Raji (cell line): Measurements from ENCODE around the gene DISP2.

Source experiments
- POLR2A ChIP-seq: IDR thresholded peaks from 2 replicates; pipeline ENCODE4 v1.6.1; 2011; ENCODE audit warnings: low read depth, low read length, control low read depth; ENCODE audit not compliant: insufficient read depth

Gene DISP2, protein sequence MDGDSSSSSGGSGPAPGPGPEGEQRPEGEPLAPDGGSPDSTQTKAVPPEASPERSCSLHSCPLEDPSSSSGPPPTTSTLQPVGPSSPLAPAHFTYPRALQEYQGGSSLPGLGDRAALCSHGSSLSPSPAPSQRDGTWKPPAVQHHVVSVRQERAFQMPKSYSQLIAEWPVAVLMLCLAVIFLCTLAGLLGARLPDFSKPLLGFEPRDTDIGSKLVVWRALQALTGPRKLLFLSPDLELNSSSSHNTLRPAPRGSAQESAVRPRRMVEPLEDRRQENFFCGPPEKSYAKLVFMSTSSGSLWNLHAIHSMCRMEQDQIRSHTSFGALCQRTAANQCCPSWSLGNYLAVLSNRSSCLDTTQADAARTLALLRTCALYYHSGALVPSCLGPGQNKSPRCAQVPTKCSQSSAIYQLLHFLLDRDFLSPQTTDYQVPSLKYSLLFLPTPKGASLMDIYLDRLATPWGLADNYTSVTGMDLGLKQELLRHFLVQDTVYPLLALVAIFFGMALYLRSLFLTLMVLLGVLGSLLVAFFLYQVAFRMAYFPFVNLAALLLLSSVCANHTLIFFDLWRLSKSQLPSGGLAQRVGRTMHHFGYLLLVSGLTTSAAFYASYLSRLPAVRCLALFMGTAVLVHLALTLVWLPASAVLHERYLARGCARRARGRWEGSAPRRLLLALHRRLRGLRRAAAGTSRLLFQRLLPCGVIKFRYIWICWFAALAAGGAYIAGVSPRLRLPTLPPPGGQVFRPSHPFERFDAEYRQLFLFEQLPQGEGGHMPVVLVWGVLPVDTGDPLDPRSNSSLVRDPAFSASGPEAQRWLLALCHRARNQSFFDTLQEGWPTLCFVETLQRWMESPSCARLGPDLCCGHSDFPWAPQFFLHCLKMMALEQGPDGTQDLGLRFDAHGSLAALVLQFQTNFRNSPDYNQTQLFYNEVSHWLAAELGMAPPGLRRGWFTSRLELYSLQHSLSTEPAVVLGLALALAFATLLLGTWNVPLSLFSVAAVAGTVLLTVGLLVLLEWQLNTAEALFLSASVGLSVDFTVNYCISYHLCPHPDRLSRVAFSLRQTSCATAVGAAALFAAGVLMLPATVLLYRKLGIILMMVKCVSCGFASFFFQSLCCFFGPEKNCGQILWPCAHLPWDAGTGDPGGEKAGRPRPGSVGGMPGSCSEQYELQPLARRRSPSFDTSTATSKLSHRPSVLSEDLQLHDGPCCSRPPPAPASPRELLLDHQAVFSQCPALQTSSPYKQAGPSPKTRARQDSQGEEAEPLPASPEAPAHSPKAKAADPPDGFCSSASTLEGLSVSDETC (N-terminal part only)

DNA sequence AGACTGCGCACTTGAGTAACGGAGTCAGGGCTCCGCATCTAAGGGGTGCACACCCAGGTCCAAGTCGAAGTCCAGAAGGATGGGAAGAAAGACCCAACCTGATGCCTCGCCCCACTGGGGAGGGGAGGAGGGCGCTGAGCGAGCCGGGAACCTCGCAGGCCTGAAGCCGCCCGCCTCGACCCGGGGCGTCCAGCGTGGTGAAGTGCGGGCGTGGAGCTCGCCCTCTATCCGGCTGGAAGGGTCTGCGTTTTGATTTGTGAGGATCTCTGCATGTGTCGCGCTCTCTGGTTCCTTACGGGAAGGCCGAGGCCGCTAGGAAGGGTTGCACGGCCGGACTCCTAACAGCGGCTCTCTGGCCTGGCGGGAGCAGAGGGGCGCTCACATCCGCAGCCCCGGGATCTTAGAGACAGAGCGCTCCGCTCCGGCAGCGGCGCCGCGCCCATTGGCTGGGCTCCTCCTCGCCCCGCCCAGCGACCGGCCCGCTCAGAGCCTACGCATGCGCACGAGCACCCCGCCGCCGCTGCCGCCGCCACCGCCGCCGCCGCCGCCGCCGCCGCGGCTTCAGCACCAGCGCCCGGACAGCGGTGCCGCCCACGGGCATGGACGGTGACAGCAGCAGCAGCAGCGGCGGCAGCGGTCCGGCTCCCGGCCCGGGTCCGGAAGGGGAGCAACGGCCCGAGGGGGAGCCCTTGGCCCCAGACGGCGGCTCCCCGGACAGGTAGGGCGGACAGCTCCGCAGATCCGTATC, at the start of gene DISP2:
DISP2 (plus strand) TSS at position 497 of the 748 bp plus-strand sequence; CDS start at position 600, 103 bp downstream.
- peak; percentile 58 for TF ChIP-seq POLR2A

DNA sequence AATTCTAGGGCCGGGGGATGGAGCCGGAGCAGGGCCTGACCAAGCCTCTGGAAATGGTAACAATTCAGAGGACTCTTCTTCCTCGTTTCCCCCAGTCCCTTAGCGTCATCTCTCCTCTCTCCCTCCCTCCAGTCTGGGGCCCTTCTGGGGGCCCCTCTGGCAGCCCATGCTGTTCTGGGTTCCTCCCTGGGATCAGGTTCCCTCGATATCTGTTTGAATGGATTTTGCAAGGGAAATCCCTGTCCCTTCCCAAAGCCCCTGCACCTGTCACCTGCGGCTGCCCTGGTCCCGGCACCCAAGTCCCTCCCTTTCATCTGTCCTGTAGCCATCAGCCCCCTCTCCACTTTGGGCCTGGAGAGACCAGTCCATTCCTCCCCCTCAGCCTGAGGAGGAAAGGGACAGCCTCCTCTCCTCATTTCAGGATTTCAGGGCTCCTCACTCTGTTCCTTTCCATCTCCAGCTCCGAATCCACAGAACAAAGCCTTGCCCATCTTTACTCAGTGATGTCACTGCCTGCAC, 48.6 kb upstream of the DISP2 start:
- no peak for TF ChIP-seq POLR2A

DNA sequence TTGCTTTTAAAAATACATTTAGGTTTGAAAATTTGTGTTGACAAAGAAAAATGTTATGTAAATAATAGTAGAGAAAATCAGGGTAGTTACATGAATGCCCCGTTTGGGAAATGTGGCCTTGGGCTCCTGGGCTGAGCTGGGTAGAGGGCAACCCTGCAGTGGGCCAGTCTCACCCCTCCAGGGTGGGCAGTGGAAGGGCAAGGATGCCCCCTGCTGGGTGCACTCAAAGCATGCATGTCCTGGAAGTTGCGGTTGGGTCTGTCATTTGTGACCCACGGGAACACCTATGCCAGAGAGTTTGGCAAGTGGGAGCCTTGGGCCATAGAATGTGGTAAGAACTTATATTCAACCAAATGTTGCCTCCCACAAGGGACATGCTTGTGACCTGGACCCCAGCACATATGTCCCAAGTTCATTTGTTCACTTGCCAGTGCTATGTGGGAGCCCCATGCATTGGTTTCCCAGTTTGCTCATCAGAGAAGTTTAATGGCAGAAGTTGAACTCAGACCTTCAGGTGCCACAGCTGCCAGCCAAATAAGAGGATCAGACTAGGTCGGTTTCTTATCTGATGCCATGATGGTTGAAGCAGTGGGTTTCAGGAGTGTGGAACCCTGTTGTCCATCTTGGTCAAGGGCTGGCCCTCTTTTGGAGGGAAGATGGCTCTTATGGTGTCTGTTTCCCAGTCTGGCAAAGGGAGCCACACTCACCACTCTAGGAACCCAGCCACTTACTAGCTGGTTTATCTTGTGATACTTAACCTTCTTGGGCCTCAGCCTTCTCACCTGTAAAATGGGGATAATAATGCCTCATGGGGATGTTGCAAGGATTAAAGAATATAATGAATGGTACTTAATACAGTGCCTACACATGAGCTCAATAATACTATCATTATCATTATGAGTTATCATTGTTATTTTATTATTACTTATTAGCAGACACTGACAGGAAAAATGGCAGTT, 47.7 kb upstream of the DISP2 start:
- no peak for TF ChIP-seq POLR2A

DNA sequence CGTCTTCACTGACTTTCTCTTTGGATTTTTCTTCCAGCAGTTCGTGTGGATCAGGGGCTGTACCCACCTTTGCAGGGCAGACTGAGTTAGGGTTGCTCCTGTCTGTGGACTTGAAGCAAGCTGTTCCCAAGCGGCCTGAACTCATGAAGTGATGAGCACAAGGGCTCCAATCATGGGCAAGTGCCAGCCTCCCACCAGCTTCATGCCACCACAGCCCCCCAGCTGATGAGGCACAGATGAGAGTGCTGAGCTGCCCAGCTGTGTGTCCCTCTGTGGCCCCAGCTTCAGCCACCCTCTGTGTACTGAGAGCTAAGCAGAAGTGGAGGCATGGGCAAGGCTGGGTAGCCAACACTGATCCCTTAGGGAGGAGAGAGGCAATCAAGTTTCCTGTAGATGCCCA, 47.0 kb upstream of the DISP2 start:
- no peak for TF ChIP-seq POLR2A

DNA sequence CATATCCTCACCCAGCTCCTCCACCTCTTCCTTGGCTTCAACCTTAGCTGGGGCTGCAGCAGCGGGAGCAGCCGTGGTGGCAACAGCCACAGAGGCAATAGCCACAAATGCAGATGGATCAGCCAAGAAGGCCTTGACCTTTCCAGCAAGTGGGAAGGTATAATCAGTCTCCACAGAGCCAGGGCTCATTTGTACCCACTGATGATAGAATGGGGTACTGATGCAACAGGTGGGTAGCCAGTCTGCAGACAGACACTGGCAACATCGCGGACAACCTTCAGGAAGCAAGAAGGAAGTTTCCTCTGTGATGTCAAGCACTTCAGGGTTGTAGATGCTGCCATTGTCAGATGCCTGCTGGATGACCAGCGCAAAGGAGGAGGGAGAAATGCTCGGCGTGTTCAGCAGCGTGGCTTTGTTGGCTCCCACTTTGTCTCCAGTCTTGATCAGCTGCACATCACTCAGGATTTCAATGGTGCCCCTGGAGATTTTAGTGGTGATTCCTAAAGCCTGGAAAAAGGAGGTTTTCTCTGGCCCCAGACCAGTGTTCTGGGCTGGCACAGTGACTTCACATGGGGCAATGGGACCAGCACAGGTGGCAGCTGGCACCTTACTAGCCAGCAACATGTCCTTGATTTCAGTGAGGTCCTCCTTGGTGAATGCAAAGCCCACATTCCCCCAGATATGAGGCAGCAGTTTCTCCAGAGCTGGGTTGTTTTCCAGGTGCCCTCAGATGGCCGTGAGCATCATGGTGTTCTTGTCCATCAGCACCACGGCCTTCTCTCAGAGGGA, 45.5 kb upstream of the DISP2 start:
- no peak for TF ChIP-seq POLR2A

DNA sequence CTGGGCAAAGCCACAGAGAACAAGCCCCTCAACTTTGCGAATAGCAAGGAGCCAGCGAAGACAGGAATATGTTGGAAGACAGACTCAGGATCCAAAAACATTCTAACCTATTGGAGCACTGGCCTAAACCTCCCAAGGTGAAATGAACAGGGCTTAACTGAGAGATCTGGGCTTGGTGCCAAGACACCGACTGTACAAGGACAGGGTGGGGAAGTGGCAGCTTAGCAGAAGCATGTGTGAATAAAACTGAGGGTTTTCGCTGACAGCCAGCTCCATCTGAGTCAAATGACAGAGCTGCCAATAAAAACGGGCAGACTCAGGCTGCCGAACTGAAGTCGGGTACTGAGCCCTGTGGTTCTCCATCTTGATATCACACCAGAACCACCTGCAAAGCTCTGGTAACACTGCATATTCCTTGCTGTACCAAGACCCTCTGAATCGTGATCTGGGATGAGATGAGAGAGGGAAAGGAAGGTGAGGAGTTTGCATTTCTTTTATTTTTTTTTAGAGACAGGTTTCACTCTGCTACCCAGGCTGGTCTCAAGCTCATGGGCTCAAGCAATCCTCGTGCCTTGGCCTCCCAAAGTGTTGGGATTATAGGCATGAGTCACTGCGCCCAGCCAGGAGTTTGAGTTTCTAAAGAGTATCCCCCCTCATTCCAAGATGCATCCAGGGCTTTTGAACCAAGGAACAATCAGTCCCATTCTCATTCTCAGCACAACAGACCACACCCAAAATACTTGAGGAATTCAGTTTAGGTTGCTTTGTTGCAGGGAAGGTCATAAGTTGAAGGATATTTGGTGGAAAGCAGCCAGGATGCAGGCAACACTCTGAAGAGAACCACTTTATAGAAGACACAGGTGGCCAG, 44.3 kb upstream of the DISP2 start:
- no peak for TF ChIP-seq POLR2A

DNA sequence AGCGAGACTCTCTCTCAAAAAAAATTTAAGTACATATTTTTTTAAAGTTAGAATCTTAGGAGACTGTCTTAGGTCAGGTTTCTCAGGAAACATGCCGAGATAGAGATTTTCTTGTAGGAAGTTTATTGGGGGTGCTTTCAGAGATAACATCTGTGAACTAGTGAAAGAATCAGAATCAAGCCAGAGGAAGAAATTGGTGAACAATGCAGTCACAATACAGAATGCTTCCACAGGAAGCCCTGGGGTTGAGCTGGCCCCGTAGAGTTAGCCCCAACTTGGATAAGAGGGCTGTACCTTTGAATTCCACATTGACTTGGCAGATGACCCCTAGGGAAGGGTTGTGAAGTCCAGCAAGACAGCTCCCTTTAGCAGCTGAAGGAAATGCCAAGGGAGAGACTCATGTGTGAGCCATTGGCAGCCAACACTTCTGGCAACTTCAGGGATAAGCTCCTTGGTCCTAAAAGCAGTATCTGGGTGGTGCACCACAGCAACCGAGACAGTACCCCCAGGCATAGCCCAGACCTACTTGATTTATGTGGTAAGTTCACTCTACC, 43.2 kb upstream of the DISP2 start:
- no peak for TF ChIP-seq POLR2A

DNA sequence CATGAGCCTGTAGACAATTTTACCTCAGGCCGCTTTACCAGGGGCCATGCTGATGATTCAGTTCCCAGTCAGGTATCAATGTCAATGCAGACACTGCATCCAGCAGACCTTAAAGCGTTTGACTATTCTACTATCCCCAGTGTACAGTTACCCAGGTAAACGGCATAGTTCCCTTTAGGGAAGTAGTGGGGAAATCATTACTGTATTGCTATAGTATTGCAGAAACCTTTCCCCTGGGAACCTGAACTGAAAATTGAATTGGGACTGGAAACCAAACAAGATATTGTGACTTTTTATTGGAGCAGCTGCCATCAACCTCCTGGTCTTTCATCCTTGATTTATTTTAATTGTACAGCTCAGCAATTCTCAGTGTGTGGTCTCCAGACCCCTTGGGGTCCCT, 41.1 kb upstream of the DISP2 start:
- TF ChIP-seq POLR2A = no peak

DNA sequence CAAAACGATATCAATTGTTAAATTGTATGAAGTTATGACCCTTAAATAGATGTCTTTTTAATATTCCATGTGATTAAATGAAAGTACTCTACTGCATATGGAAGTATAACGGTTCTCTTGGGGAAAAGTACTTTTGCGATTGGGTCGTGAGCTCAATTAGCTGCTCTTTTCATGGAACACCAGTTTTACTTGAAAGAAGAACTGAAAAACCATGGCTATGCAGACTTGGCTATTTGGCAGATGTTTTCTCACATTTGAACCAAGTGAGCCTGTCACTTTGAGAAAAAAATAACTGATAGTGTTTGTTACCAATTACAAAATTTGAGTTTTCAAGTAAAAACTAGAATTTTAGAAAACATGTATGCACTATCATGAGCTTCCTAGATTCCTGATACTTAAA, 40.4 kb upstream of the DISP2 start:
- no peak for TF ChIP-seq POLR2A

DNA sequence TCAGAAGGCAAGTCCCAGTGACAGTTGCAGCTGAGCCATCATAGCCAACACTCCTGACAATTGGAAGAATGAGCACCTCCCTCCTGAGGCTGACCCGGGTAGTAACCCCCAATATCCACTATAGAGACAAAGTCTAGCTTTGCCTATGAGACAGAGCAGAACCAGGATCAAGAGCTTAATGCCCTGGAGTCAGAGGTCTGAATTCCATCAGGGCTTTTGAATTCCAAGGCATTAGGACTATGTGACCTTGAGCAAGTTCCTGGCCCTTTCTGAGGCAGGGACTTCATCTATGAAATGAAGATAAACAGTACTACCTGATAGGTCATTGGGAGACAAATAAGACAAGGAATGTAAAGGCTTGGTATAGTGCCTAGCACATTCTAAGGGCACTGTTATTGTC, 37.6 kb upstream of the DISP2 start:
- no peak for TF ChIP-seq POLR2A

DNA sequence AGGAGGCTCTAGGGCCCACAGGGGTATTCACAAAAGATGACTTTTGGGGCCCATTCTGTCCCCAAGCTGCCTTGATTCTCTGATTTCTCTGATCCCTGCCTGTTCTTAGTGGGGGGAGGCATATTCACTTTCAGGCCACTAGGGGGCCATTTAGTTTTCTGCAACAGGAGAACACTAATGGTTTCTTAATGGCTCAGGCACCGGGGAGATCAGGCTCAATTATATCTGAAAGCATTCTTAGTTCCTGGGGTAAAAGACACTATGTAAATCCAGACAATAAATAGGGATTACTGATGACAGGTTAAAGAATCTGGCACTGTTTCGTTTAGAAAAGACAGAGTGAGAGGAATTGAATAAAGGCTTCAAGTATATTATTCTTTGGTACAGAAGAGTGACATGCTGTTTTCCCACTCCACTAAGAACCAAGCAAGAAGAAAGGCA, 37.1 kb upstream of the DISP2 start:
- no peak for TF ChIP-seq POLR2A

DNA sequence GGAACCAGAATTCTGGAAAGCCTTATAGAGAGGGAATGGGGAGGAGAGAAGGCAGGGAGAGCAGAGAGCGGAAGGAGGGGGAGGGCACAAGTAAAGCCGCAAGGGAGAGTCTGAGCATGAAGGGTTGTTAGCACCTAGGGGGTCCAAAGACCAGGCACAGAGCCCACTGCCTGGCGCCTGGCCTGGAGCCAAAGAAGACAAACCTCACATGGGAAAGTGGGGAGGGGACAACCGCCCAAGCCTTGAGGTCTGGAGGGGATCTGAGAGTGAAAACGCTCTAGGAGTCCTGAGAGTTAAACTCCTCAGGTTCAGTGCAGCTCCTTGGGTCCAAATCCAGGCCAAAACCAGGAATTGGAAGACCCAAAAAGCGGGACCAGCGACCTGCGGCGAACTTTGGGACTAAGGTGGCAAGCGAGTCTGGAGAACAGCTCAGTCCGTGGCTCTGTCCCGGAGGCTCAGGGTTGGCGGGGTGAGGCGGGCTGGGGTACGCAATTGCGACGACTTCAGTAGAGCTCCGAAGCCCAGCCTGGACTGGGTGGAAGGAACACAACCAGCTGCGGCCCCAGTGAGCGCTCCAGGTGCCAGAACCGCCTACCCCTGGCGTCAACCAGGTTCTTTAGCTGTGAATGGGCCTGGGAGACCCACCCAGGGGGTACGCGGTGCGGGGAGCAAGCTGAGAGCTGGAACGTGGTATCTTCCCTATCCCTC, 35.3 kb upstream of the DISP2 start:
- no peak for TF ChIP-seq POLR2A
